WTC11 (cell line): ENCODE results near the gene LIX1L. TPM values are rescaled to one million over a fixed set of nuclear protein-coding genes. Genes with fewer than 3 reads are reported as not detected.

ENCODE experiments used
- ATAC-seq: fragments of 200-7000 bp; cut with Tn5 transposase; 2 replicates; pipeline ENCODE4 v1.10.0; 2021; ENCODE audit warnings: mild to moderate bottlenecking, moderate library complexity
- CTCF ChIA-PET: fragments of 300-600 bp; sonication (Branson Sonifier 250); formaldehyde crosslinking; loops from one replicate; lab custom pipeline; 2021; ENCODE audit warnings: antibody characterized with exemption; lab: Charles Lee
- POLR2A ChIA-PET: fragments of 350-600 bp; sonication (Branson Sonifier 250); formaldehyde crosslinking; loops from one replicate; lab custom pipeline; 2021; ENCODE audit warnings: antibody characterized with exemption; lab: Charles Lee
- DNase-seq: peaks from one replicate; pipeline ENCODE4 v3.0.0; 2021; ENCODE audit warnings: low spot score
- H3K27ac Mint-ChIP-seq: 2 replicates; pipeline ENCODE4 v1.8.0; 2021; ENCODE audit warnings: mixed read lengths
- H3K27me3 Mint-ChIP-seq: 2 replicates; pipeline ENCODE4 v1.8.0; 2021; ENCODE audit warnings: low read depth, mild to moderate bottlenecking, moderate library complexity, mixed read lengths
- H3K36me3 Mint-ChIP-seq: 2 replicates; pipeline ENCODE4 v1.8.0; 2021; ENCODE audit warnings: mixed read lengths
- H3K4me1 Mint-ChIP-seq: 2 replicates; pipeline ENCODE4 v1.8.0; 2022; ENCODE audit warnings: mixed read lengths
- H3K4me3 Mint-ChIP-seq: 2 replicates; pipeline ENCODE4 v1.8.0; 2021; ENCODE audit warnings: mild to moderate bottlenecking, moderate library complexity, mixed read lengths
- H3K9me3 Mint-ChIP-seq: 2 replicates; pipeline ENCODE4 v1.8.0; 2021; ENCODE audit warnings: mixed read lengths
- HMGA2 ChIP-seq: fragments of 250-450 bp; sonication (Bioruptor Pico); IDR thresholded peaks from 2 replicates; pipeline ENCODE4 v1.4.0; 2021; ENCODE audit warnings: mild to moderate bottlenecking, moderate library complexity
- NFE2L1 ChIP-seq: sonication (generic); formaldehyde crosslinking; IDR thresholded peaks from 2 replicates; pipeline ENCODE4 v1.8.1; 2023; ENCODE audit warnings: missing genetic modification reagents
- NR1H2 ChIP-seq: sonication (generic); formaldehyde crosslinking; IDR thresholded peaks from 2 replicates; pipeline ENCODE4 v1.9.0; 2021; ENCODE audit warnings: mild to moderate bottlenecking, moderate library complexity, missing genetic modification reagents
- RORB ChIP-seq: fragments of 250-450 bp; sonication (Bioruptor Pico); IDR thresholded peaks from 2 replicates; pipeline ENCODE4 v1.9.0; 2021; ENCODE audit warnings: mild to moderate bottlenecking
- SMAD3 ChIP-seq: sonication (generic); formaldehyde crosslinking; IDR thresholded peaks from 2 replicates; pipeline ENCODE4 v1.8.0; 2022; ENCODE audit warnings: missing genetic modification reagents, mild to moderate bottlenecking, borderline replicate concordance
- SMAD4 ChIP-seq: sonication (generic); formaldehyde crosslinking; IDR thresholded peaks from 2 replicates; pipeline ENCODE4 v1.8.0; 2022; ENCODE audit warnings: mild to moderate bottlenecking, missing genetic modification reagents
- SOX15 ChIP-seq: fragments of 250-450 bp; sonication (Bioruptor Pico); IDR thresholded peaks from 2 replicates; pipeline ENCODE4 v1.9.0; 2021; ENCODE audit warnings: mild to moderate bottlenecking
- TCF7 ChIP-seq: sonication (generic); formaldehyde crosslinking; IDR thresholded peaks from 2 replicates; pipeline ENCODE4 v1.8.0; 2022; ENCODE audit warnings: mild to moderate bottlenecking, low read depth, missing genetic modification reagents, moderate library complexity
- total RNA-seq: library from RNA; stranded (reverse); gene quantifications from 3 replicates; pipeline ENCODE4 v1.2.3, GENCODE V29; 2021
- TF ChIP-seq, protein P1 (sequence below): sonication (generic); formaldehyde crosslinking; IDR thresholded peaks from 2 replicates; pipeline ENCODE4 v1.8.0; 2022; ENCODE audit warnings: missing genetic modification reagents
- TF ChIP-seq, protein P2 (sequence below): fragments of 250-450 bp; sonication (Bioruptor Pico); IDR thresholded peaks from 2 replicates; pipeline ENCODE4 v1.9.0; 2021; ENCODE audit warnings: mild to moderate bottlenecking
- TF ChIP-seq, protein P3 (sequence below): fragments of 250-450 bp; sonication (Bioruptor Pico); IDR thresholded peaks from 2 replicates; pipeline ENCODE4 v1.9.0; 2021; ENCODE audit warnings: mild to moderate bottlenecking
- TF ChIP-seq, protein P4 (sequence below): sonication (generic); formaldehyde crosslinking; conservative IDR thresholded peaks from 2 replicates; pipeline ENCODE4 v1.8.1; 2023; ENCODE audit warnings: mild to moderate bottlenecking, low read depth, missing genetic modification reagents, moderate library complexity
- TF ChIP-seq, protein P5 (sequence below): sonication (generic); formaldehyde crosslinking; IDR thresholded peaks from 2 replicates; pipeline ENCODE4 v1.8.1; 2022; ENCODE audit warnings: missing genetic modification reagents, borderline replicate concordance
- TF ChIP-seq, protein P6 (sequence below): sonication (generic); formaldehyde crosslinking; IDR thresholded peaks from 2 replicates; pipeline ENCODE4 v1.8.1; 2022; ENCODE audit warnings: mild to moderate bottlenecking, missing genetic modification reagents, moderate library complexity, borderline replicate concordance
- TF ChIP-seq, protein P7 (sequence below): sonication (generic); formaldehyde crosslinking; IDR thresholded peaks from 2 replicates; pipeline ENCODE4 v1.8.0; 2022; ENCODE audit warnings: mild to moderate bottlenecking, missing genetic modification reagents
- TF ChIP-seq, protein P8 (sequence below): sonication (generic); formaldehyde crosslinking; IDR thresholded peaks from 2 replicates; pipeline ENCODE4 v1.8.1; 2022; ENCODE audit warnings: low read depth, mild to moderate bottlenecking, moderate library complexity, missing genetic modification reagents, borderline replicate concordance
- TF ChIP-seq, protein P9 (sequence below): sonication (generic); formaldehyde crosslinking; IDR thresholded peaks from 2 replicates; pipeline ENCODE4 v1.8.0; 2023; ENCODE audit warnings: missing genetic modification reagents, mild to moderate bottlenecking, borderline replicate concordance

LIX1L gene
- total RNA-seq, 1 experiment from 2014 or later, result 3.0 TPM

DNA sequence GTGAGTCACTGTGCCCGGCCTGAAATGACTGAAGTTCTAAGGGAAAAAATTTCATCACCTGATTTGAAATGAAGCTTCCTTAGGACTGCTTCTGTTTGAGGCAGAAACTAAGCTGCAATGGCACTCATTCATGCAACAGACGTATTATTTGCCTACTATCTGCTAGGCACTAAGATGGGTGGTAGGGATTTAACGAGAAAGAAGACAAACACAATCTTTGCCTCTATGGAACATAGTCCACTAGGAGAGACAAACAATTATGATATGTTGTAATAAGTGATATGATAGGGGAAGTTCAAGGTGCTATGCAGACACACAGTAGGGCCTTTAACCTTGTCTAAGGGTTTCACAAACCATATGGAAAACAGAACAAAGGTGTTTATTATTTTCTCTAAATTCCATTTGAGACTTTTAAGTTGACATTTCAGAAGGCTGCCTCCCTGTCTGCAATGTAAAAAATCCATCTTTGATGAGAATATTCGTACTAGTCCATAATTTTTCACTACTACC, 11.3 kb downstream of the LIX1L start:
- Mint-ChIP-seq H3K36me3 (no peaks in the 10 kb centered on the region), H3K27ac (no peak overlapping the region), H3K27me3 (no peaks in the 10 kb centered on the region; the same call in 1 of the 2 replicates), H3K9me3 (no peaks in the 10 kb centered on the region), H3K4me1 (peaks cover 19% of the 10 kb centered on the region), H3K4me3 (no peak overlapping the region)
- ATAC-seq, result no peak
- CTCF ChIA-PET, result no interaction called here
- POLR2A ChIA-PET, result no interaction called here
- DNase-seq, result no peak
- TF ChIP-seq, protein P1, sequence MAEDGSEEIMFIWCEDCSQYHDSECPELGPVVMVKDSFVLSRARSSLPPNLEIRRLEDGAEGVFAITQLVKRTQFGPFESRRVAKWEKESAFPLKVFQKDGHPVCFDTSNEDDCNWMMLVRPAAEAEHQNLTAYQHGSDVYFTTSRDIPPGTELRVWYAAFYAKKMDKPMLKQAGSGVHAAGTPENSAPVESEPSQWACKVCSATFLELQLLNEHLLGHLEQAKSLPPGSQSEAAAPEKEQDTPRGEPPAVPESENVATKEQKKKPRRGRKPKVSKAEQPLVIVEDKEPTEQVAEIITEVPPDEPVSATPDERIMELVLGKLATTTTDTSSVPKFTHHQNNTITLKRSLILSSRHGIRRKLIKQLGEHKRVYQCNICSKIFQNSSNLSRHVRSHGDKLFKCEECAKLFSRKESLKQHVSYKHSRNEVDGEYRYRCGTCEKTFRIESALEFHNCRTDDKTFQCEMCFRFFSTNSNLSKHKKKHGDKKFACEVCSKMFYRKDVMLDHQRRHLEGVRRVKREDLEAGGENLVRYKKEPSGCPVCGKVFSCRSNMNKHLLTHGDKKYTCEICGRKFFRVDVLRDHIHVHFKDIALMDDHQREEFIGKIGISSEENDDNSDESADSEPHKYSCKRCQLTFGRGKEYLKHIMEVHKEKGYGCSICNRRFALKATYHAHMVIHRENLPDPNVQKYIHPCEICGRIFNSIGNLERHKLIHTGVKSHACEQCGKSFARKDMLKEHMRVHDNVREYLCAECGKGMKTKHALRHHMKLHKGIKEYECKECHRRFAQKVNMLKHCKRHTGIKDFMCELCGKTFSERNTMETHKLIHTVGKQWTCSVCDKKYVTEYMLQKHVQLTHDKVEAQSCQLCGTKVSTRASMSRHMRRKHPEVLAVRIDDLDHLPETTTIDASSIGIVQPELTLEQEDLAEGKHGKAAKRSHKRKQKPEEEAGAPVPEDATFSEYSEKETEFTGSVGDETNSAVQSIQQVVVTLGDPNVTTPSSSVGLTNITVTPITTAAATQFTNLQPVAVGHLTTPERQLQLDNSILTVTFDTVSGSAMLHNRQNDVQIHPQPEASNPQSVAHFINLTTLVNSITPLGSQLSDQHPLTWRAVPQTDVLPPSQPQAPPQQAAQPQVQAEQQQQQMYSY (CRISPR knock-in tag), result no peak
- TF ChIP-seq, protein P2, sequence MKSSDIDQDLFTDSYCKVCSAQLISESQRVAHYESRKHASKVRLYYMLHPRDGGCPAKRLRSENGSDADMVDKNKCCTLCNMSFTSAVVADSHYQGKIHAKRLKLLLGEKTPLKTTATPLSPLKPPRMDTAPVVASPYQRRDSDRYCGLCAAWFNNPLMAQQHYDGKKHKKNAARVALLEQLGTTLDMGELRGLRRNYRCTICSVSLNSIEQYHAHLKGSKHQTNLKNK, result no peak
- TF ChIP-seq, protein P3, sequence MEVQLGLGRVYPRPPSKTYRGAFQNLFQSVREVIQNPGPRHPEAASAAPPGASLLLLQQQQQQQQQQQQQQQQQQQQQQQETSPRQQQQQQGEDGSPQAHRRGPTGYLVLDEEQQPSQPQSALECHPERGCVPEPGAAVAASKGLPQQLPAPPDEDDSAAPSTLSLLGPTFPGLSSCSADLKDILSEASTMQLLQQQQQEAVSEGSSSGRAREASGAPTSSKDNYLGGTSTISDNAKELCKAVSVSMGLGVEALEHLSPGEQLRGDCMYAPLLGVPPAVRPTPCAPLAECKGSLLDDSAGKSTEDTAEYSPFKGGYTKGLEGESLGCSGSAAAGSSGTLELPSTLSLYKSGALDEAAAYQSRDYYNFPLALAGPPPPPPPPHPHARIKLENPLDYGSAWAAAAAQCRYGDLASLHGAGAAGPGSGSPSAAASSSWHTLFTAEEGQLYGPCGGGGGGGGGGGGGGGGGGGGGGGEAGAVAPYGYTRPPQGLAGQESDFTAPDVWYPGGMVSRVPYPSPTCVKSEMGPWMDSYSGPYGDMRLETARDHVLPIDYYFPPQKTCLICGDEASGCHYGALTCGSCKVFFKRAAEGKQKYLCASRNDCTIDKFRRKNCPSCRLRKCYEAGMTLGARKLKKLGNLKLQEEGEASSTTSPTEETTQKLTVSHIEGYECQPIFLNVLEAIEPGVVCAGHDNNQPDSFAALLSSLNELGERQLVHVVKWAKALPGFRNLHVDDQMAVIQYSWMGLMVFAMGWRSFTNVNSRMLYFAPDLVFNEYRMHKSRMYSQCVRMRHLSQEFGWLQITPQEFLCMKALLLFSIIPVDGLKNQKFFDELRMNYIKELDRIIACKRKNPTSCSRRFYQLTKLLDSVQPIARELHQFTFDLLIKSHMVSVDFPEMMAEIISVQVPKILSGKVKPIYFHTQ (CRISPR knock-in tag), result no peak
- TF ChIP-seq, protein P4, sequence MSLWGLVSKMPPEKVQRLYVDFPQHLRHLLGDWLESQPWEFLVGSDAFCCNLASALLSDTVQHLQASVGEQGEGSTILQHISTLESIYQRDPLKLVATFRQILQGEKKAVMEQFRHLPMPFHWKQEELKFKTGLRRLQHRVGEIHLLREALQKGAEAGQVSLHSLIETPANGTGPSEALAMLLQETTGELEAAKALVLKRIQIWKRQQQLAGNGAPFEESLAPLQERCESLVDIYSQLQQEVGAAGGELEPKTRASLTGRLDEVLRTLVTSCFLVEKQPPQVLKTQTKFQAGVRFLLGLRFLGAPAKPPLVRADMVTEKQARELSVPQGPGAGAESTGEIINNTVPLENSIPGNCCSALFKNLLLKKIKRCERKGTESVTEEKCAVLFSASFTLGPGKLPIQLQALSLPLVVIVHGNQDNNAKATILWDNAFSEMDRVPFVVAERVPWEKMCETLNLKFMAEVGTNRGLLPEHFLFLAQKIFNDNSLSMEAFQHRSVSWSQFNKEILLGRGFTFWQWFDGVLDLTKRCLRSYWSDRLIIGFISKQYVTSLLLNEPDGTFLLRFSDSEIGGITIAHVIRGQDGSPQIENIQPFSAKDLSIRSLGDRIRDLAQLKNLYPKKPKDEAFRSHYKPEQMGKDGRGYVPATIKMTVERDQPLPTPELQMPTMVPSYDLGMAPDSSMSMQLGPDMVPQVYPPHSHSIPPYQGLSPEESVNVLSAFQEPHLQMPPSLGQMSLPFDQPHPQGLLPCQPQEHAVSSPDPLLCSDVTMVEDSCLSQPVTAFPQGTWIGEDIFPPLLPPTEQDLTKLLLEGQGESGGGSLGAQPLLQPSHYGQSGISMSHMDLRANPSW, result no peak
- TF ChIP-seq, protein P5, sequence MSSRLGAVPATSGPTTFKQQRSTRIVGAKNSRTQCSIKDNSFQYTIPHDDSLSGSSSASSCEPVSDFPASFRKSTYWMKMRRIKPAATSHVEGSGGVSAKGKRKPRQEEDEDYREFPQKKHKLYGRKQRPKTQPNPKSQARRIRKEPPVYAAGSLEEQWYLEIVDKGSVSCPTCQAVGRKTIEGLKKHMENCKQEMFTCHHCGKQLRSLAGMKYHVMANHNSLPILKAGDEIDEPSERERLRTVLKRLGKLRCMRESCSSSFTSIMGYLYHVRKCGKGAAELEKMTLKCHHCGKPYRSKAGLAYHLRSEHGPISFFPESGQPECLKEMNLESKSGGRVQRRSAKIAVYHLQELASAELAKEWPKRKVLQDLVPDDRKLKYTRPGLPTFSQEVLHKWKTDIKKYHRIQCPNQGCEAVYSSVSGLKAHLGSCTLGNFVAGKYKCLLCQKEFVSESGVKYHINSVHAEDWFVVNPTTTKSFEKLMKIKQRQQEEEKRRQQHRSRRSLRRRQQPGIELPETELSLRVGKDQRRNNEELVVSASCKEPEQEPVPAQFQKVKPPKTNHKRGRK (CRISPR knock-in tag), result no peak
- TF ChIP-seq, protein P6, sequence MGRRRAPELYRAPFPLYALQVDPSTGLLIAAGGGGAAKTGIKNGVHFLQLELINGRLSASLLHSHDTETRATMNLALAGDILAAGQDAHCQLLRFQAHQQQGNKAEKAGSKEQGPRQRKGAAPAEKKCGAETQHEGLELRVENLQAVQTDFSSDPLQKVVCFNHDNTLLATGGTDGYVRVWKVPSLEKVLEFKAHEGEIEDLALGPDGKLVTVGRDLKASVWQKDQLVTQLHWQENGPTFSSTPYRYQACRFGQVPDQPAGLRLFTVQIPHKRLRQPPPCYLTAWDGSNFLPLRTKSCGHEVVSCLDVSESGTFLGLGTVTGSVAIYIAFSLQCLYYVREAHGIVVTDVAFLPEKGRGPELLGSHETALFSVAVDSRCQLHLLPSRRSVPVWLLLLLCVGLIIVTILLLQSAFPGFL, result no peak
- TF ChIP-seq NR1H2 (CRISPR knock-in tag) (no peak), SMAD3 (CRISPR knock-in tag) (no peak), SOX15 (CRISPR knock-in tag) (no peak), NFE2L1 (CRISPR knock-in tag) (no peak), HMGA2 (CRISPR knock-in tag) (no peak), TCF7 (no peak), SMAD4 (CRISPR knock-in tag) (no peak), RORB (CRISPR knock-in tag) (no peak)
- TF ChIP-seq, protein P7, sequence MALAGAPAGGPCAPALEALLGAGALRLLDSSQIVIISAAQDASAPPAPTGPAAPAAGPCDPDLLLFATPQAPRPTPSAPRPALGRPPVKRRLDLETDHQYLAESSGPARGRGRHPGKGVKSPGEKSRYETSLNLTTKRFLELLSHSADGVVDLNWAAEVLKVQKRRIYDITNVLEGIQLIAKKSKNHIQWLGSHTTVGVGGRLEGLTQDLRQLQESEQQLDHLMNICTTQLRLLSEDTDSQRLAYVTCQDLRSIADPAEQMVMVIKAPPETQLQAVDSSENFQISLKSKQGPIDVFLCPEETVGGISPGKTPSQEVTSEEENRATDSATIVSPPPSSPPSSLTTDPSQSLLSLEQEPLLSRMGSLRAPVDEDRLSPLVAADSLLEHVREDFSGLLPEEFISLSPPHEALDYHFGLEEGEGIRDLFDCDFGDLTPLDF, result no peak
- TF ChIP-seq, protein P8, sequence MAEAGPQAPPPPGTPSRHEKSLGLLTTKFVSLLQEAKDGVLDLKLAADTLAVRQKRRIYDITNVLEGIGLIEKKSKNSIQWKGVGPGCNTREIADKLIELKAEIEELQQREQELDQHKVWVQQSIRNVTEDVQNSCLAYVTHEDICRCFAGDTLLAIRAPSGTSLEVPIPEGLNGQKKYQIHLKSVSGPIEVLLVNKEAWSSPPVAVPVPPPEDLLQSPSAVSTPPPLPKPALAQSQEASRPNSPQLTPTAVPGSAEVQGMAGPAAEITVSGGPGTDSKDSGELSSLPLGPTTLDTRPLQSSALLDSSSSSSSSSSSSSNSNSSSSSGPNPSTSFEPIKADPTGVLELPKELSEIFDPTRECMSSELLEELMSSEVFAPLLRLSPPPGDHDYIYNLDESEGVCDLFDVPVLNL (CRISPR knock-in tag), result no peak
- TF ChIP-seq, protein P9, sequence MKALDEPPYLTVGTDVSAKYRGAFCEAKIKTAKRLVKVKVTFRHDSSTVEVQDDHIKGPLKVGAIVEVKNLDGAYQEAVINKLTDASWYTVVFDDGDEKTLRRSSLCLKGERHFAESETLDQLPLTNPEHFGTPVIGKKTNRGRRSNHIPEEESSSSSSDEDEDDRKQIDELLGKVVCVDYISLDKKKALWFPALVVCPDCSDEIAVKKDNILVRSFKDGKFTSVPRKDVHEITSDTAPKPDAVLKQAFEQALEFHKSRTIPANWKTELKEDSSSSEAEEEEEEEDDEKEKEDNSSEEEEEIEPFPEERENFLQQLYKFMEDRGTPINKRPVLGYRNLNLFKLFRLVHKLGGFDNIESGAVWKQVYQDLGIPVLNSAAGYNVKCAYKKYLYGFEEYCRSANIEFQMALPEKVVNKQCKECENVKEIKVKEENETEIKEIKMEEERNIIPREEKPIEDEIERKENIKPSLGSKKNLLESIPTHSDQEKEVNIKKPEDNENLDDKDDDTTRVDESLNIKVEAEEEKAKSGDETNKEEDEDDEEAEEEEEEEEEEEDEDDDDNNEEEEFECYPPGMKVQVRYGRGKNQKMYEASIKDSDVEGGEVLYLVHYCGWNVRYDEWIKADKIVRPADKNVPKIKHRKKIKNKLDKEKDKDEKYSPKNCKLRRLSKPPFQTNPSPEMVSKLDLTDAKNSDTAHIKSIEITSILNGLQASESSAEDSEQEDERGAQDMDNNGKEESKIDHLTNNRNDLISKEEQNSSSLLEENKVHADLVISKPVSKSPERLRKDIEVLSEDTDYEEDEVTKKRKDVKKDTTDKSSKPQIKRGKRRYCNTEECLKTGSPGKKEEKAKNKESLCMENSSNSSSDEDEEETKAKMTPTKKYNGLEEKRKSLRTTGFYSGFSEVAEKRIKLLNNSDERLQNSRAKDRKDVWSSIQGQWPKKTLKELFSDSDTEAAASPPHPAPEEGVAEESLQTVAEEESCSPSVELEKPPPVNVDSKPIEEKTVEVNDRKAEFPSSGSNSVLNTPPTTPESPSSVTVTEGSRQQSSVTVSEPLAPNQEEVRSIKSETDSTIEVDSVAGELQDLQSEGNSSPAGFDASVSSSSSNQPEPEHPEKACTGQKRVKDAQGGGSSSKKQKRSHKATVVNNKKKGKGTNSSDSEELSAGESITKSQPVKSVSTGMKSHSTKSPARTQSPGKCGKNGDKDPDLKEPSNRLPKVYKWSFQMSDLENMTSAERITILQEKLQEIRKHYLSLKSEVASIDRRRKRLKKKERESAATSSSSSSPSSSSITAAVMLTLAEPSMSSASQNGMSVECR (CRISPR knock-in tag), result no peak
